ENCODE results near the gene TBC1D16.

DNA sequence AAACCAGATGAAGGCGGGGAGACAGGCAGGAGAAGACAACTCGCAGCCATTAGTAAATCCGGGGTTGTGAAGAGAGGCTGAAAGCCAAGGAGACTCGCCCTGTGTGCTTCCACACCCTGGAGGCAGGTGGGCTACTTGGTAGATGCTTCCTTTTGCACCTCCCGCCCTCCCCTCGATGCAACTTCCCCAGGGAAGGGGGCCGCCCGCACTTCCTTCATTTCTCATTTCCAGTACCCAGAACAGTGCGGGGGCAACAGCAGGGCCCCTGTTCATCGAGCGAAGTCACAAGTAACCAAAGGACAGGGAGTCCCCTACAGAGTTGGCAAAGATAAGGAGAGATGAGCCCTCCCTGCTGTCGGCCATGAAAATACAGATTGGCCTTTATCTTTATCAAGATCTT is 25.7 kb upstream of the TBC1D16 start:
- no peak for TF ChIP-seq EP300 (IDR thresholded peaks at IDR 0.05)
- TF ChIP-seq POLR2A (IDR thresholded peaks at IDR 0.05) = no peak

Measured in gastroesophageal sphincter (tissue), 2 donors.